ENCODE data around the gene TYK2.

Gene TYK2

DNA sequence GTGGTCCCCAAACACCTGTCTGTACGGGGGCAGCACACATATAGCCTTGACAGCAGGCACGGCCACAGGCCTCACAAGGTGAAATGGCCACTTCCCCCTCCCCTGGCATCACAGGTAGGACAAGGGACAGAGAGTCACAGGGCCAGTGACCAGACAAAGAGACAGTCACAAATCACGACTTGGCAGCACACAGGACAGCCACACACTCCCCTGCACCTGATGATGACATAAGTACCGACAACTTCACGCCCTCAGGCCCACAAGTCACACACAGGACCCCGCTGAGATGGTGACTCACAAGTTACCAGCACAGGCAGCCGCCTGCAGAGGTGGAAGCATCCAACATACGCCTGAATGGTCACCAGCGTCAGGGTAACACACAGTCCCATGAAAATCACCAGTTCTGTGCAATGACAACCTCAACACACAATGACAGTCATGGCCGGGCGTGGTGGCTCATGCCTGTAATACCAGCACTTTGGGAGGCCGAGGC is 16.5 kb downstream of the TYK2 start:
- Histone ChIP-seq H3K9ac (no peak overlapping the region), H3K4me3 (no peak overlapping the region), H3K27me3 (no peaks in the 10 kb centered on the region), H3K36me3 (peaks cover 88 to 100% (median 100%) of the 10 kb centered on the region in 11 experiments), H3K27ac (no peak overlapping the region), H3K4me1 (peaks cover 0 to 8% (median 2%) of the 10 kb centered on the region in 10 experiments; a peak in 4 of 20 replicates), H4K20me1 (peaks cover 0 to 63% (median 16%) of the 10 kb centered on the region in 11 experiments; a peak in 14 of 22 replicates), H3K9me3 (replicated peaks in 1 of 11) (peaks cover 0 to 9% (median 0%) of the 10 kb centered on the region in 11 experiments; a peak in 6 of 22 replicates), H3K4me2 (no peak overlapping the region)
- TF ChIP-seq Cebpa-rat (IDR thresholded peaks at IDR 0.05): no peak

DNA sequence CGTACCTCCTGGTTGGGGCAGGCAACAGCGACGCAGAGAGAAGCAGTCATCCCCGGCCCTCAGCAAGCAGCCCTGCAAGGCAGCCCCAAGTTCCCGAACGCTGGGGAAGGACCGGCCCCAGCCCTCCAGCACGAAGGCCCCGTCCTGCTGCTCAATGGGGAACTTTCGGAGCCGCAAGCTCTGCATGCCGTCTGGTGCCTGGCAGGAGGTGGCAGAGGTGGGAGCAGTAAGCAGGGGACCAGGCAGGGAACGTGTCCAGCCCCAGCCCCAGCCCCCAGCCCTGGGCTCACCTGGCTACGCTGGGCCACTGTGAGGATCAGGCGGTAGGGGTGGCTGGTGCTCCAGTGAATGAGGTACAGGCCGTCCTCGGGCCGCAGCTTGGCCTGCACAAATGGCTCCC is 18.1 kb downstream of the TYK2 start:
- Histone ChIP-seq H3K36me3 (peaks cover 88 to 100% (median 100%) of the 10 kb centered on the region in 11 experiments), H3K27ac (no peak overlapping the region), H3K4me1 (no peaks in the 10 kb centered on the region), H3K9ac (no peak overlapping the region), H4K20me1 (peaks cover 0 to 64% (median 12%) of the 10 kb centered on the region in 11 experiments; a peak in 13 of 22 replicates), H3K4me2 (no peak overlapping the region), H3K4me3 (no peak overlapping the region), H3K27me3 (no peaks in the 10 kb centered on the region), H3K9me3 (replicated peaks in 1 of 11) (no peaks in the 10 kb centered on the region)
- TF ChIP-seq Cebpa-rat (IDR thresholded peaks at IDR 0.05): no peak

DNA sequence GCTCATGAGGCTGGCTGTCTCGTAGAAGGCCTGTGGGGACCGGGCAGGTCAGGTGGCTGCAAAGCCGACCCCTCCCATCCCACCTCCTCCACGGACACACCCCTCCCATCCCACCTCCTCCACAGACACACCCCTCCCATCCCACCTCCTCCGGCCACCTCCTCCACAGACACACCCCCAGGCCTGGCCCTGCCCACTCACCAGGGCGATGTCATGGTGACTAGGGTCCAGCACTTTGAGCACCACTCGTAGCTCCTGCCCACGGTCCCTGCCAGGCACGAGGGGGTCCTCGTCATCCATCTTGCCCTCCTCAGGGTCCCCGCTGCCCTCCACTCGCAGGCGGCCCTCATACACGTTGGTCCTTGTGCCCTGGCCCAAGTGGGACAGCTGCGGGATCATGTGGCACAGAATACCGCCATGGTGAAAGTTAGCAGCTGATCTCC is 18.8 kb downstream of the TYK2 start:
- H3K9ac ChIP-seq: no peak overlapping the region
- H3K36me3 ChIP-seq: peaks cover 88 to 100% (median 100%) of the 10 kb centered on the region in 11 experiments
- TF ChIP-seq Cebpa-rat (IDR thresholded peaks at IDR 0.05): no peak

DNA sequence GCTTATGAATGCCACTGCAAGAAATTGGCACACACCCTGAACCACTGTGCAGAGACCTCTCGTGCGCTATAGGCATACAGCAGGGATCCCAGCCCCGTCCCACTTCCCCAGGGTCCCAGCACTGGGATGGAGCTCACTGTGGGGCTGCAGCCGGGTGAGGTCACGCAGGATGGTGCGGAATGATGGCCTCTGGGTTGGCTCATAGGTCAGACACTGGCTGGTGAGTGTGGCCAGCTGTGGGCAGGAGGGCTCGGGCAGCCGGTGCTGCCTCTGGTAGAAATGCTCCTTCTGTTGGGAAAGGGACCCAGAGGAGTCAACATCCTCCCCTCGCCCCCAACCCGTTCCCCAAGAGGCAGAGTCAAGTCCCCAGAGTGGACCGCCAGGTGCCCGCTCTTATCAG is 23.9 kb downstream of the TYK2 start:
- Histone ChIP-seq H3K27me3 (no peaks in the 10 kb centered on the region), H3K4me3 (no peak overlapping the region), H3K4me2 (no peak overlapping the region), H3K36me3 (peaks cover 84 to 100% (median 97%) of the 10 kb centered on the region in 11 experiments), H3K4me1 (no peaks in the 10 kb centered on the region), H3K27ac (no peak overlapping the region), H3K9me3 (replicated peaks in 1 of 11) (peaks cover 0 to 6% (median 0%) of the 10 kb centered on the region in 11 experiments; a peak in 1 of 22 replicates), H3K9ac (no peak overlapping the region), H4K20me1 (peaks cover 0 to 41% (median 0%) of the 10 kb centered on the region in 11 experiments; a peak in 6 of 22 replicates)
- TF ChIP-seq Cebpa-rat (IDR thresholded peaks at IDR 0.05): no peak

More for the DNA sequence above, 18.8 kb downstream of the TYK2 start:
- H3K27ac ChIP-seq: no peak overlapping the region
- no peaks in the 10 kb centered on the region for H3K9me3 ChIP-seq (replicated peaks in 1 of 11)
- peaks cover 0 to 65% (median 13%) of the 10 kb centered on the region in 11 experiments; a peak in 13 of 22 replicates for H4K20me1 ChIP-seq
- no peak overlapping the region for H3K4me3 ChIP-seq
- no peak overlapping the region for H3K4me2 ChIP-seq
- H3K4me1 ChIP-seq: no peaks in the 10 kb centered on the region
- no peaks in the 10 kb centered on the region for H3K27me3 ChIP-seq

DNA sequence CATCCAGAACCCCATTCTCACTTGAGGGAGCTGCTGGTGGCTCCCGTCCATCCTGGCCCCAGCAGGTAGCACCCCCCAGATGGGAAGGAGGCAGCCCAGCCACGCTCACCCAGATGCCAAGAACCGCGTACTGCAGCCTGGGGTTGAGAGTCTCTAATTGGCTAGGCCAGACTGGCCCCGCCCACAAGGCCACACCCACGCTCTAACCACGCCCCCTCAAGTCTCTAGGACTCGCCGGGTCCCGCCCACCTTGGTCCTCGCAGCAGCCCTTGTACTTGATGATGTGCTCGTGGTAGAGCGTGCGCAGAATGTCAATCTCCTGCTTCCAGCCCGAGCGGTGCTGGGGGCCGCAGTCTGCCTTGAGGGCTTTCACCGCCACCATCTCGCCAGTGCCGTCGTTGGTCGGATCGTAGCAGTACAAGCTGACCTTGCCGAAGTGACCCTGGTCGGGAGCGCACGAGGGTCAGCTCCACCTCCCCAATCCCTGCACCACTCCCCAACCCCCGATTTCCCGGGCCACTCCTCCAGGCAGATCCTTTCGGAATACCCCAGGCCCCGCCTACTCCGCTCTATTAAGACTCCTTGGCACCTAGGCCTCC is 26.5 kb downstream of the TYK2 start:
- TF ChIP-seq Cebpa-rat (IDR thresholded peaks at IDR 0.05): no peak
- peaks cover 0 to 6% (median 0%) of the 10 kb centered on the region in 11 experiments; a peak in 1 of 22 replicates for H3K9me3 ChIP-seq (replicated peaks in 1 of 11)
- no peaks in the 10 kb centered on the region for H3K4me1 ChIP-seq
- H3K27me3 ChIP-seq: 0 out of 22 replicates have a peak, but pooled peaks cover 0 to 3% (median 0%) of the 10 kb centered on the region in 11 experiments
- peaks cover 0 to 34% (median 0%) of the 10 kb centered on the region in 11 experiments; a peak in 6 of 22 replicates for H4K20me1 ChIP-seq
- no peak overlapping the region for H3K4me2 ChIP-seq
- peaks cover 88 to 100% (median 96%) of the 10 kb centered on the region in 11 experiments for H3K36me3 ChIP-seq
- no peak overlapping the region for H3K9ac ChIP-seq
- no peak overlapping the region for H3K27ac ChIP-seq
- H3K4me3 ChIP-seq: no peak overlapping the region

DNA sequence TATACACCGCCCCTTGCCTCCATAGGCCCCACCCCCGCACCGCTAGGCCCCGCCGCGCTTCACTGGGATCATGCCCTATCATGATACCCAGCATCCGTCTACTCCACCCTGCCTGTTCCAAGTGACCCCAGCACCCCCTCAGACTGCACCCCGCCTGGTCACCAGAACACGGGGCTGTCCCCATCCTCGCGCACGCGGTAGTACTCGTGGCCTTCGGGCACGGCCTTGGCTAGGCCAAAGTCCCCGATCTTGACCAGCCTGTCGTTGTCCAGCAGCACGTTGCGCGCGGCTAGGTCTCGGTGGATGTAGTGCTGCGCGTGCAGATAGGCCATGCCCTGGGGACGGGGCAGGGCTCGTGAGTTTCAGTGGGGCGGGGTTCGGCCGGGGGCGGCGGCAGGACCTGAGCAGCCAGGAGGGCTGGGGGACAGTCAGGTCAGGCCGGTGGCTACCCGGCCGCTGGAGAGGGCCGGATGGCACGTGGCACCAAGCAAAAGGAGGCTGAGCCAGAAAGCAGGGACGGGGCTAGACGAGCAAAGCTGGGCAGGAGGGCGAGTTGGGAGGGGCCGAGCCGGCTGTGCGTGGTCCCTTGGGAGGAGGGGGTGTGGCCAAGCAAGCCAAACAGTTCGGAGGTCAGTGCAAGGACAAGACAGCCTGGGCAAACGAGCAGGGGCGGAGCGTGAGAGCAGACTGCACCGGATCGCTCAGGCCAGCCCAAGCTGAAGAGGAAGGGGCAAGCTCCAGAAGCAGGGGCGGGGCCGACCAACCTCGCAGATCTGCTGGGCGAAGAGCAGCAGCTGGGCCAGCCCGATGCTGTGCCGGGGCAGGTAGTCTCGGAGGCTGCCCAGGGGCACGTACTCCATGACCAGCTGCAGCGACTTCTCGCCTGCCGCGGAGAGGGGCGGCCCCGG is 27.4 kb downstream of the TYK2 start:
- H3K4me2 ChIP-seq: no peak overlapping the region
- TF ChIP-seq Cebpa-rat (IDR thresholded peaks at IDR 0.05): no peak
- H3K4me3 ChIP-seq: no peak overlapping the region
- no peak overlapping the region for H3K27ac ChIP-seq
- H3K36me3 ChIP-seq: peaks cover 80 to 95% (median 89%) of the 10 kb centered on the region in 11 experiments
- no peak overlapping the region for H3K9ac ChIP-seq
- peaks cover 0 to 6% (median 0%) of the 10 kb centered on the region in 11 experiments; a peak in 1 of 22 replicates for H3K9me3 ChIP-seq (replicated peaks in 1 of 11)
- H4K20me1 ChIP-seq: peaks cover 0 to 34% (median 0%) of the 10 kb centered on the region in 11 experiments; a peak in 6 of 22 replicates
- 0 out of 22 replicates have a peak, but pooled peaks cover 0 to 3% (median 0%) of the 10 kb centered on the region in 11 experiments for H3K27me3 ChIP-seq
- 0 out of 20 replicates have a peak, but pooled peaks cover 0 to under 1% (median 0%) of the 10 kb centered on the region in 10 experiments for H3K4me1 ChIP-seq

DNA sequence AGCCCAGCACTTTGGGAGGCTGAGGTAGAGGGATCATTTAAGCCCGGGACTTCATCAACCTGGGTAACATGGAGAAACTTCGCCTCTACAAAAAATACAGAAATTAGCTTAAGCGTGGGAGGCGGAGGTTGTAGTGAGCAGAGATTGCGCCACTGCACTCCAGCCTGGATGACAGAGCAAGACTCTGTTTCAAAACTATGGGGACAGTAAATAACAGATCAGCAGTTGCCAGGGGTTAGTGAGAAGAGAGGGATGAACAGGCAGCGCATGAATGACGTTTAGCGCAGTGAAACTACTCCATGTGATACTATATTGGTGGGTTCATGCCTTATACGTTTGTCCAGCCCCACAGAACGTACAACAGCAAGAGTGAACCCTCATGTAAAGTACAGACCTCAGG is 33.9 kb downstream of the TYK2 start:
- H3K9me3 ChIP-seq (replicated peaks in 1 of 11): no peaks in the 10 kb centered on the region
- peak overlapping the region in 6 of 11 experiments; percentile 2 to 47 (median 40); a peak in 10 of 22 replicates for H3K9ac ChIP-seq
- H3K27me3 ChIP-seq: 0 out of 22 replicates have a peak, but pooled peaks cover 0 to 3% (median 0%) of the 10 kb centered on the region in 11 experiments
- no peak overlapping the region for H3K4me3 ChIP-seq
- H3K4me1 ChIP-seq: peaks cover 0 to 36% (median 18%) of the 10 kb centered on the region in 10 experiments; a peak in 13 of 20 replicates
- TF ChIP-seq Cebpa-rat (IDR thresholded peaks at IDR 0.05): peak in 5 of 11 experiments; percentile 33 to 79 (median 43); a peak in 5 of 22 replicates
- H3K27ac ChIP-seq: peak overlapping the region in 7 of 11 experiments; percentile 0 to 71 (median 60); a peak in 12 of 22 replicates
- H4K20me1 ChIP-seq: no peaks in the 10 kb centered on the region
- H3K4me2 ChIP-seq: peak overlapping the region in 6 of 11 experiments; percentile 12 to 73 (median 58); a peak in 14 of 22 replicates
- peaks cover 20 to 31% (median 27%) of the 10 kb centered on the region in 11 experiments for H3K36me3 ChIP-seq

DNA sequence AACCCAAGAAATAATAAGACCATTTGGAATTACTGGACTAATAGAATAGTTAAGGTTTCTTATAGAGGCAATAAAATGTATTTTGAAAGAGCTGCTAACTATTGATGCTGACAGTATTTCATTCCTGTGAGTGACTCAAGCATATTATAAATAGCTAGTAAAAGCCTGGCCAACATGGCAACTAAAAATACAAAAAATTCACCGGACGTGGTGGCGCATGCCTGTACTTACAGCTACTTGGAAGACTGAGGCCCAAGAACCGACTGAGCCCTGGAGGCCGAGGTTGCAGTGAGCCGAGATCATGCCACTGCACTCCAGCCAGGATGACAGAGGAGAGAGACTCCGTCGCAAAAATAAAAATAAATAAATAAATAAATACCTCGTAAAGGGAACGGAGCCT is 35.6 kb downstream of the TYK2 start:
- peak overlapping the region in 3 of 11 experiments; percentile 60 to 71 (median 65); a peak in 4 of 22 replicates for H3K27ac ChIP-seq
- peaks cover 3 to 14% (median 11%) of the 10 kb centered on the region in 11 experiments for H3K36me3 ChIP-seq
- H3K9me3 ChIP-seq (replicated peaks in 1 of 11): no peaks in the 10 kb centered on the region
- peak overlapping the region in 1 of 11 experiments; percentile 66; a peak in 1 of 22 replicates for H3K4me2 ChIP-seq
- H3K4me1 ChIP-seq: peaks cover 12 to 53% (median 32%) of the 10 kb centered on the region in 10 experiments
- H3K27me3 ChIP-seq: no peaks in the 10 kb centered on the region
- no peaks in the 10 kb centered on the region for H4K20me1 ChIP-seq
- H3K9ac ChIP-seq: no peak overlapping the region
- no peak for TF ChIP-seq Cebpa-rat (IDR thresholded peaks at IDR 0.05)
- H3K4me3 ChIP-seq: no peak overlapping the region

Measured in BLaER1 treated with 17β-estradiol and CSF1 and Interleukin-3, amounts not matched to agents 10 nM and 100 nM (cell line).